Small intestine (tissue), 7 donors: Measurements from ENCODE around the gene FBXO45. TPM values are rescaled to one million over a fixed set of nuclear protein-coding genes. Genes with fewer than 3 reads are reported as not detected.
"Not testable (repeated sequence)": the region's sequence is repeated elsewhere in the genome, so short reads cannot be mapped to it uniquely, and the experiment has no call there.

ENCODE experiments used
- DNase-seq, 2 donors: peaks; one replicate each; pipeline versions ENCODE4 v3.0.0 to v3.0.0-alpha.2; 2013
- FAIRE-seq: peaks from 2 replicates; lab custom pipeline; 2012; peaks lifted over from hg19 to GRCh38; lab: Jason Lieb, UNC
- H3K27ac ChIP-seq, 3 donors: one replicate each; pipeline ENCODE4 v1.5.1; 2013; ENCODE audit warnings: low read length in 2 of 3, mild to moderate bottlenecking in 2 of 3, control low read depth in 1 of 3, inconsistent platforms in 1 of 3, low read depth in 1 of 3, moderate library complexity in 1 of 3
- H3K27me3 ChIP-seq, 3 donors: one replicate each; pipeline ENCODE4 v1.6.1; 2013; ENCODE audit warnings: low read length in 3 of 3, inconsistent platforms in 1 of 3; ENCODE audit not compliant: control insufficient read depth in 3 of 3, insufficient read depth in 3 of 3
- H3K36me3 ChIP-seq, 3 donors: one replicate each; pipeline ENCODE4 v1.6.1; 2013; ENCODE audit warnings: low read length in 3 of 3, inconsistent platforms in 1 of 3, low read depth in 1 of 3, mild to moderate bottlenecking in 1 of 3, moderate library complexity in 1 of 3; ENCODE audit not compliant: control insufficient read depth in 3 of 3, insufficient read depth in 2 of 3
- H3K4me1 ChIP-seq, 3 donors: one replicate each; pipeline ENCODE4 v1.6.1; 2013; ENCODE audit warnings: low read length in 2 of 3, inconsistent platforms in 1 of 3, low read depth in 1 of 3, mild to moderate bottlenecking in 1 of 3, moderate library complexity in 1 of 3; ENCODE audit not compliant: control insufficient read depth in 3 of 3, insufficient read depth in 2 of 3
- H3K4me3 ChIP-seq, 3 donors: one replicate each; pipeline ENCODE4 v1.5.1; 2013; ENCODE audit warnings: low read length in 3 of 3, control low read depth in 1 of 3, inconsistent platforms in 1 of 3, low read depth in 1 of 3, mild to moderate bottlenecking in 1 of 3, moderate library complexity in 1 of 3
- H3K9me3 ChIP-seq, 2 donors: one replicate each; pipeline ENCODE4 v1.6.1; 2013; ENCODE audit warnings: low read depth in 1 of 2, low read length in 1 of 2; ENCODE audit not compliant: control insufficient read depth in 2 of 2, insufficient read depth in 1 of 2
- WGBS, 3 donors: extraction: QIAGEN DNeasy Blood & Tissue Kit; methylation state at CpG; one replicate each; pipeline ENCODE4 v1.1.7; 2013; 5-methylcytosine and 5-hydroxymethylcytosine counted together
- polyA plus RNA-seq, 4 donors: library from polyadenylated mRNA; stranded (reverse) in 3 of 4; unstranded in 1 of 4; fragments of 200-250 nt in 3 of 4; fragments of 120-200 nt in 1 of 4; gene quantifications; one replicate each; pipeline versions ENCODE4 v1.2.1 to v1.2.3, GENCODE V29; 2013
- donor health status: healthy with polysubstance abuse.
- donor health status: control.
- donor health status: control.
- donor health status: Bipolar disorder and iron deficiency.
- donor health status: healthy.

The FBXO45 gene
- polyA plus RNA-seq, 4 donors, result 3.2 to 11.1 (median 6.6) TPM

DNA sequence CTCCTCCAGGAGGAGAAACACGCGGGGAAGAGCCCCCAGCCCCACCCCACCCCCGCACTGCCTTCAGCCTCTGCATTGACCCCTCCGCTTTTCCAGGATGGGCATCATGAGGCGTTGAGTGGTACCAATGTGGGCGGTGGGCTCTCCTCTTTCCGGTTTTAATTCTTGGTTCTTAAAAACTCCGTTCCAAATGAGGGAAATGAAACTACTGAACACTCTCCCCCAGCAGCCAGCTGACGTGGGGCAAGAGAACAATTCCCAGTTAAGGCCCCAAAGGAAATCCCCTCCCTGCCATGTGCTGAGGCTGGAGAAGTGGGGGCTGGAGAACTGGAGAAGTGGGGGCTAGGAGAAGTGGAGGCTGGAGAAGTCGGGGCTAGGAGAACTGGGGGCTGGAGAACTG lies 65.8 kb downstream of the FBXO45 start:
- no peaks in the 10 kb centered on the region for H3K36me3 ChIP-seq
- H3K27ac ChIP-seq, result no peak overlapping the region
- peaks cover 0 to 10% (median 2%) of the 10 kb centered on the region in 3 donors for H3K4me1 ChIP-seq
- no peaks in the 10 kb centered on the region for H3K9me3 ChIP-seq
- DNase-seq (no peak), FAIRE-seq (no peak)
- 72 to 88% (median 84%) methylated on average over 10 of the region's 10 CpGs for WGBS, 3 donors
- H3K27me3 ChIP-seq, result peaks cover 0 to 6% (median 0%) of the 10 kb centered on the region in 3 donors
- H3K4me3 ChIP-seq, result no peak overlapping the region

DNA sequence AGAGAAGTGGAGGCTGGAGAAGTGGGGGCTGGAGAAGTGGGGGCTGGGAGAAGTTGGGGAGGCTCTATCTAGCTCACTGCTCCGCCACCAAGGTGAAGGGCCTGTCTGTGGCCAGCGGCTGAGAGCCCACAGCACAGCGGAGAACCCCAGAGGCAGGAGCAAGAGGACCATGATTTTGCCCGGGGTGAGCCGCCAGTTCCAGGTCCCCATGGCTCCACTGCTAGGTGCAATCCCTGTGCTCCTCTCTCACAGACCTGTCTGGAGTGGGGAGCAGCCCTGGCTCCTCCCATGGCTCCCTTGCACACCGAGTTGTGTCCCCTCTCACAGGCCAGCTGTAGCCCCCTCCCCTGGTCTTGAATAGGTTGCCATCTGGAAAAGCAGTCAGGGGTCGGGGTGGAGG lies 66.4 kb downstream of the FBXO45 start:
- no peaks in the 10 kb centered on the region for H3K36me3 ChIP-seq
- H3K27ac ChIP-seq, result no peak overlapping the region
- DNase-seq, result no peak
- WGBS, 3 donors, result 84 to 95% (median 85%) methylated on average over 5 to 7 of the region's 7 CpGs
- H3K4me3 ChIP-seq, result no peak overlapping the region
- peaks cover 0 to 12% (median 3%) of the 10 kb centered on the region in 3 donors for H3K4me1 ChIP-seq
- peaks cover 0 to 10% (median 0%) of the 10 kb centered on the region in 3 donors for H3K27me3 ChIP-seq
- no peak for FAIRE-seq
- H3K9me3 ChIP-seq, result no peaks in the 10 kb centered on the region

DNA sequence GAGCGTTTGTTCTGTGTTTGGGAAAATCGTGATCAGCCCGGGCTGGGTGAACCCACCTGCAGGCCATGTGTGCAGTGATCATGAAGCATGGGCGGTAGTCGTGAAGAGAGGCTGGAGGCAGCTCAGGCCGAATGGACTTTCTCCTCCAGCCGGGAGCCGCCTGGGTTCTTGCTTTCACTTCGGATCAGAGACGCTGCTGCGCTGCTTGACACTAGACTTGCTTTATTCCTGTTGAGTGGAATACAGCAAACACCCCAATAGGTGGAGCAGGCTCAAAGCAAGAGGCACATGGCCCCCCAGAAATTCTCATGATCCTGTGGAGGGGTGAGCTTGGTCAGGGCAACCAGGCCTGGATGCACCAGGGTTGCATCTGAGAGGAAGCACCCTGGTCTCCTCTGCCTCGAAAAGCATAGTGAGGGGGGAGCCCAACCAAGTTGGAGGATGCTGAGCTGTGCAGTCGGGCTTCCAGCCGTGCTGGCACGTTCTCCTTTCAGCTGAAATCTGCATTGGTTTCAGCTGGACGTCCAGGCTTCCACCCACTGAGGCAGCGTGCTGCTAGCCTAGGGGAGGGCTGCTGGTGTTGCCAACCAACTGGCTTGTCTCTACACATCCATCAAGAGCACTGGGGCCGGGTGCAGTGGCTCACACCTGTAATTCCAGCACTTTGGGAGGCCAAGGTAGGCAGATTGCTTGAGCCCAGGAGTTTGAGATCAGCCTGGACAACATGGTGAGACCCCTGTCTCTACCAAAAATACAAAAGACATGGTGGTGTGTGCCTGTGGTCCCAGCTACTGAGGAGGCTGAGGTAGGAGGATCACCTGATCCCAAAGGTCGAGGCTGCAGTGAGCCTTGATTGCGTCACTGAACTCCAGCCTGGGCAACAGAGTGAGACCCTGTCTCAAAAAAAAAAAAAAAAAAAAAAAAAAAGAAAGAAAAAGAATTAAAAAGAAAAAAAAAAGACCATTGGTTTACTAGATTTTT lies 68.2 kb downstream of the FBXO45 start:
- Histone ChIP-seq H3K36me3 (no peaks in the 10 kb centered on the region), H3K9me3 (no peaks in the 10 kb centered on the region), H3K4me1 (peaks cover 0 to 8% (median 3%) of the 10 kb centered on the region in 3 donors), H3K27ac (no peak overlapping the region), H3K4me3 (peak overlapping the region in 1 of 3 donors; percentile 9), H3K27me3 (peaks cover 0 to 14% (median 0%) of the 10 kb centered on the region in 3 donors)
- 27 to 68% (median 45%) methylated on average over 20 of the region's 20 CpGs for WGBS, 3 donors
- FAIRE-seq (no peak), DNase-seq (peak in 1 of 2 donors; percentile 82)

DNA sequence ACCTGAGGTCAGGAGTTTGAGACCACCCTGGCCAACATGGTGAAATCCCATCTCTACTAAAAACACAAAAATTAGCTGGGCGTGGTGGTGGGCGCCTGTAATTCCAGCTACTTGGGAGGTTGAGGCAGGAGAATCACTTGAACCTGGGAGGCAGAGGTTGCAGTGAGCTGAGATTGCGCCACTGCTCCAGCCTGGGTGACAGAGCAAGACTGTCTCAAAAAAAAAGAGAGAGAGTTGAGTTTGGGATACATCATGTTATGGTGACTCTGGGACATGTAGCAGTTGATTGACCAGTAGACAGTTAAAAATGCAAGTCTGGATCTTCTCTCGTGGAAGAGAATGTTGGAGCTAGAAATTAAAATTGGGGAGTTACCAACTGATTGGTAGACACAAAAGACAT lies 69.5 kb downstream of the FBXO45 start:
- H3K4me1 ChIP-seq, FAIRE-seq, H3K27ac ChIP-seq, H3K4me3 ChIP-seq, DNase-seq, H3K36me3 ChIP-seq, H3K9me3 ChIP-seq: not testable (repeated sequence)
- WGBS, 3 donors, result 91 to 94% (median 94%) methylated on average over 2 to 4 of the region's 4 CpGs
- H3K27me3 ChIP-seq, result peaks cover 0 to 14% (median 0%) of the 10 kb centered on the region in 3 donors

Other genes with a start within 250 kb of the FBXO45 start
- under 1 TPM in 1 of 4 donors, not detected in 3; 0.06 TPM for gene TM4SF19, start 230.3 kb upstream of the FBXO45 start, polyA plus RNA-seq
- gene UBXN7, start 136.2 kb upstream of the FBXO45 start, polyA plus RNA-seq, result 10 to 100 TPM in 1 of 4 donors, 1 to 10 TPM in 3; 2.4 to 27.8 (median 5.7) TPM
- 10 to 100 TPM in 1 of 4 donors, 1 to 10 TPM in 3; 2.4 to 11.9 (median 6.0) TPM for gene RNF168, start 64.9 kb upstream of the FBXO45 start, polyA plus RNA-seq
- not detected for gene SMCO1, start 53.3 kb upstream of the FBXO45 start, polyA plus RNA-seq
- 1 to 10 TPM; 5.4 to 9.8 (median 8.1) TPM for gene WDR53, start 106 bp upstream of the FBXO45 start, polyA plus RNA-seq
- gene NRROS, start 71.0 kb downstream of the FBXO45 start, polyA plus RNA-seq, result 1 to 10 TPM in 2 of 4 donors, under 1 TPM in 1, not detected in 1; 0.54 to 4.1 (median 1.5) TPM
- 1 to 10 TPM in 1 of 4 donors, under 1 TPM in 2, not detected in 1; 0.22 to 1.6 (median 0.75) TPM for gene CEP19, start 143.6 kb downstream of the FBXO45 start, polyA plus RNA-seq
- gene PIGX, start 143.7 kb downstream of the FBXO45 start, polyA plus RNA-seq, result 10 to 100 TPM; 11.9 to 26.6 (median 13.2) TPM
- gene PAK2, start 171.2 kb downstream of the FBXO45 start, polyA plus RNA-seq, result 10 to 100 TPM; 22.9 to 41.9 (median 24.5) TPM